SK-N-SH (cell line): Measurements from ENCODE around the gene CACNG7. TPM values are rescaled to one million over a fixed set of nuclear protein-coding genes. Genes with fewer than 3 reads are reported as not detected.

Experiments used
- CTCF ChIA-PET: fragments of 300-600, 350-600 bp; formaldehyde crosslinking; extraction: SDS; loops from one replicate; lab custom pipeline; 2021; lab: Yijun Ruan, JAX
- POLR2A ChIA-PET: fragments of 350-600 bp; sonication (Branson Sonifier 250); formaldehyde crosslinking; extraction: SDS; loops from one replicate; lab custom pipeline; 2020; ENCODE audit warnings: antibody characterized with exemption, inconsistent platforms; lab: Yijun Ruan, JAX
- DNase-seq: peaks from one replicate; pipeline ENCODE4 v3.0.0; 2012
- H2AFZ ChIP-seq: fragments of 200-600 bp; sonication (generic); 2 replicates; pipeline ENCODE4 v1.8.1; 2016; ENCODE audit warnings: antibody characterized with exemption, mild to moderate bottlenecking, low read depth
- H3F3A ChIP-seq: fragments of 200-600 bp; sonication (generic); replicated peaks from 2 replicates; pipeline ENCODE3; 2016; ENCODE audit warnings: antibody characterized with exemption, mild to moderate bottlenecking; ENCODE audit not compliant: insufficient read depth
- H3K27ac ChIP-seq, 2 experiments: fragments of 200-500 bp in 1 of 2; fragments of 200-600 bp in 1 of 2; sonication (Bioruptor generic) in 1 of 2; sonication (generic), shearing (Covaris generic) in 1 of 2; 2 replicates each; pipeline versions ENCODE4 v1.5.1 to v1.6.1; 2014 to 2016; ENCODE audit warnings: low read depth in 2 of 2, inconsistent platforms in 1 of 2, low read length in 1 of 2, mild to moderate bottlenecking in 1 of 2, mixed read lengths in 1 of 2
- H3K27me3 ChIP-seq: fragments of 200-600 bp; sonication (generic), shearing (Covaris generic); 2 replicates; pipeline ENCODE4 v1.6.1; 2016; ENCODE audit warnings: mixed run types; ENCODE audit not compliant: insufficient read depth
- H3K36me3 ChIP-seq, 2 experiments: fragments of 200-500 bp in 1 of 2; fragments of 200-600 bp in 1 of 2; sonication (Bioruptor generic) in 1 of 2; sonication (generic) in 1 of 2; replicated peaks in 1 of 2; 2 replicates each; pipeline versions ENCODE3 to v1.5.1; 2014 to 2016; ENCODE audit warnings: low read length in 1 of 2, mild to moderate bottlenecking in 1 of 2; ENCODE audit not compliant: insufficient read depth in 2 of 2, control insufficient read depth in 1 of 2
- H3K4me1 ChIP-seq, 2 experiments: fragments of 200-500 bp in 1 of 2; fragments of 200-600 bp in 1 of 2; sonication (Bioruptor generic) in 1 of 2; sonication (generic), shearing (Covaris generic) in 1 of 2; 2 replicates each; pipeline versions ENCODE4 v1.5.1 to v1.6.1; 2014 to 2016; ENCODE audit warnings: low read depth in 1 of 2, low read length in 1 of 2, mixed run types in 1 of 2; ENCODE audit not compliant: insufficient read depth in 2 of 2, control insufficient read depth in 1 of 2
- H3K4me2 ChIP-seq: fragments of 200-600 bp; sonication (generic), shearing (Covaris generic); 2 replicates; pipeline ENCODE4 v1.6.1; 2017; ENCODE audit warnings: mixed run types
- H3K4me3 ChIP-seq, 2 experiments: fragments of 200-500 bp in 1 of 2; fragments of 200-600 bp in 1 of 2; sonication (Bioruptor generic) in 1 of 2; sonication (generic), shearing (Covaris generic) in 1 of 2; 2 replicates each; pipeline versions ENCODE4 v1.5.1 to v1.8.1; 2014 to 2016; ENCODE audit warnings: low read depth in 2 of 2, inconsistent platforms in 1 of 2, low read length in 1 of 2, mild to moderate bottlenecking in 1 of 2, mixed read lengths in 1 of 2, moderate library complexity in 1 of 2
- H3K79me2 ChIP-seq: fragments of 200-600 bp; sonication (generic); 2 replicates; pipeline ENCODE4 v1.8.1; 2017; ENCODE audit warnings: mild to moderate bottlenecking; ENCODE audit not compliant: insufficient read depth
- H3K9ac ChIP-seq: fragments of 200-600 bp; sonication (generic); 2 replicates; pipeline ENCODE4 v1.6.1; 2017; ENCODE audit warnings: mixed run types
- H3K9me2 ChIP-seq: fragments of 200-600 bp; sonication (generic); 2 replicates; pipeline ENCODE4 v1.6.1; 2017; ENCODE audit warnings: mixed run types
- H3K9me3 ChIP-seq: fragments of 200-600 bp; sonication (generic); 2 replicates; pipeline ENCODE4 v1.6.1; 2017; ENCODE audit warnings: mixed run types, mild to moderate bottlenecking, moderate library complexity
- H4K20me1 ChIP-seq: fragments of 200-600 bp; sonication (generic); 2 replicates; pipeline ENCODE4 v1.6.1; 2017; ENCODE audit warnings: mild to moderate bottlenecking, mixed run types; ENCODE audit not compliant: insufficient read depth
- EP300 ChIP-seq, 2 experiments: IDR thresholded peaks; 2 replicates each; pipeline versions ENCODE4 v1.4.0 to v1.6.1; 2012; ENCODE audit warnings: borderline replicate concordance in 1 of 2, low read depth in 1 of 2, low read length in 1 of 2
- EZH2phosphoT487 ChIP-seq: fragments of 200-600 bp; sonication (generic); IDR thresholded peaks from 2 replicates; pipeline ENCODE4 v1.6.1; 2017; ENCODE audit warnings: low read depth, mixed run types, mild to moderate bottlenecking, antibody characterized with exemption, moderate library complexity, borderline replicate concordance
- FOXJ3 ChIP-seq: sonication (generic); formaldehyde crosslinking; IDR thresholded peaks from 2 replicates; pipeline ENCODE4 v1.5.1; 2020; ENCODE audit warnings: mild to moderate bottlenecking, missing genetic modification reagents
- JUND ChIP-seq: IDR thresholded peaks from 2 replicates; pipeline ENCODE4 v1.4.0; 2012
- MEF2A ChIP-seq: IDR thresholded peaks from 2 replicates; pipeline ENCODE4 v1.4.0; 2012; ENCODE audit warnings: low read depth, borderline replicate concordance
- MXI1 ChIP-seq: IDR thresholded peaks from 2 replicates; pipeline ENCODE4 v1.6.1; 2012; ENCODE audit warnings: mild to moderate bottlenecking, low read depth, low read length, improper control_type of control experiment
- NRF1 ChIP-seq: IDR thresholded peaks from 2 replicates; pipeline ENCODE4 v1.6.1; 2012; ENCODE audit warnings: low read depth, mild to moderate bottlenecking, low read length
- RCOR1 ChIP-seq: fragments of 150-350 bp; IDR thresholded peaks from 2 replicates; pipeline ENCODE4 v1.6.1; 2017; ENCODE audit warnings: antibody characterized with exemption, low read length
- RXRA ChIP-seq: IDR thresholded peaks from 2 replicates; pipeline ENCODE4 v1.4.0; 2012; ENCODE audit warnings: low read depth, mild to moderate bottlenecking, borderline replicate concordance
- SMC3 ChIP-seq: IDR thresholded peaks from 2 replicates; pipeline ENCODE4 v1.6.1; 2012; ENCODE audit warnings: low read depth, low read length, improper control_type of control experiment
- TCF12 ChIP-seq: IDR thresholded peaks from 2 replicates; pipeline ENCODE4 v1.4.0; 2012
- TEAD4 ChIP-seq: IDR thresholded peaks from 2 replicates; pipeline ENCODE4 v1.4.0; 2012; ENCODE audit warnings: mild to moderate bottlenecking, borderline replicate concordance; ENCODE audit not compliant: insufficient read depth
- WGBS: methylation state at CpG from one replicate; pipeline ENCODE4 v1.1.6; 2017; ENCODE audit warnings: low lambda C conversion rate; 5-methylcytosine and 5-hydroxymethylcytosine counted together
- polyA plus RNA-seq, 3 experiments: library from polyadenylated mRNA; depleted of rRNA; stranded (reverse); fragments of >200 nt; gene quantifications; 2 replicates each; pipeline ENCODE4 v1.2.3, GENCODE V29; 2012
- TF ChIP-seq, protein P1 (sequence below): IDR thresholded peaks from 2 replicates; pipeline ENCODE4 v1.6.1; 2012; ENCODE audit warnings: mild to moderate bottlenecking, low read depth, low read length, moderate library complexity
- TF ChIP-seq, protein P2 (sequence below): IDR thresholded peaks from 2 replicates; pipeline ENCODE4 v1.4.0; 2012; ENCODE audit warnings: low read depth

The CACNG7 gene
- polyA plus RNA-seq, 1 of the 3 experiments (the other 2 are of a cell fraction): 25.7 TPM

DNA sequence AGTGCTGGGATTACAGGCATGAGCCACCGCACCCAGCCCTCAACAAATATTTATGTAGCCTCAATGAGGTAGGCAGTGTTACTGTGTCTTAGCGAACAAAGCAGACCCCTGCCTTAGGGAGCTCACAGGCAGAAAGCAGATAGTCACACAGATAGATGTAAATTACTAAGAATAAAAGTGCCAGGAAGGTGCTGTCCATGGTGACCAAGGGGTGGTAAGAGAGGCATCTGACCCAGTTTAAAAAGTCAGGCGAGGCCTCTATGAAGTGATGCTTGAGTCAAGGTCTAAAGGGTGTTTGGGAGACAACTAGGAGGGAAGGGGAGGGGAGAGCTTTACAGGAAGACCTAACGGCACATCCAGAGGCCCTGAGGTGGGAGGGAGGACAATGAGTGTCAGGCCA lies 12.4 kb upstream of the CACNG7 start:
- DNase-seq: no peak
- Histone ChIP-seq H3K9ac (no peak overlapping the region), H3K4me3 (no peak overlapping the region), H3K27me3 (peaks cover 45% of the 10 kb centered on the region), H3K9me2 (no peaks in the 10 kb centered on the region), H2AFZ (no peak overlapping the region), H3K27ac (no peak overlapping the region), H3K79me2 (no peaks in the 10 kb centered on the region), H3F3A (no peaks in the 10 kb centered on the region), H3K36me3 (no peaks in the 10 kb centered on the region), H3K4me2 (no peak overlapping the region), H4K20me1 (no peaks in the 10 kb centered on the region), H3K4me1 (peaks cover 0 to 5% of the 10 kb centered on the region in 2 experiments; a peak in 1 of 4 replicates), H3K9me3 (no peaks in the 10 kb centered on the region)
- WGBS: 65% methylated on average over 4 of the region's 4 CpGs
- POLR2A ChIA-PET: no interaction called here
- TF ChIP-seq, protein P1, sequence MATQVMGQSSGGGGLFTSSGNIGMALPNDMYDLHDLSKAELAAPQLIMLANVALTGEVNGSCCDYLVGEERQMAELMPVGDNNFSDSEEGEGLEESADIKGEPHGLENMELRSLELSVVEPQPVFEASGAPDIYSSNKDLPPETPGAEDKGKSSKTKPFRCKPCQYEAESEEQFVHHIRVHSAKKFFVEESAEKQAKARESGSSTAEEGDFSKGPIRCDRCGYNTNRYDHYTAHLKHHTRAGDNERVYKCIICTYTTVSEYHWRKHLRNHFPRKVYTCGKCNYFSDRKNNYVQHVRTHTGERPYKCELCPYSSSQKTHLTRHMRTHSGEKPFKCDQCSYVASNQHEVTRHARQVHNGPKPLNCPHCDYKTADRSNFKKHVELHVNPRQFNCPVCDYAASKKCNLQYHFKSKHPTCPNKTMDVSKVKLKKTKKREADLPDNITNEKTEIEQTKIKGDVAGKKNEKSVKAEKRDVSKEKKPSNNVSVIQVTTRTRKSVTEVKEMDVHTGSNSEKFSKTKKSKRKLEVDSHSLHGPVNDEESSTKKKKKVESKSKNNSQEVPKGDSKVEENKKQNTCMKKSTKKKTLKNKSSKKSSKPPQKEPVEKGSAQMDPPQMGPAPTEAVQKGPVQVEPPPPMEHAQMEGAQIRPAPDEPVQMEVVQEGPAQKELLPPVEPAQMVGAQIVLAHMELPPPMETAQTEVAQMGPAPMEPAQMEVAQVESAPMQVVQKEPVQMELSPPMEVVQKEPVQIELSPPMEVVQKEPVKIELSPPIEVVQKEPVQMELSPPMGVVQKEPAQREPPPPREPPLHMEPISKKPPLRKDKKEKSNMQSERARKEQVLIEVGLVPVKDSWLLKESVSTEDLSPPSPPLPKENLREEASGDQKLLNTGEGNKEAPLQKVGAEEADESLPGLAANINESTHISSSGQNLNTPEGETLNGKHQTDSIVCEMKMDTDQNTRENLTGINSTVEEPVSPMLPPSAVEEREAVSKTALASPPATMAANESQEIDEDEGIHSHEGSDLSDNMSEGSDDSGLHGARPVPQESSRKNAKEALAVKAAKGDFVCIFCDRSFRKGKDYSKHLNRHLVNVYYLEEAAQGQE: peak; percentile 92
- TF ChIP-seq, protein P2, sequence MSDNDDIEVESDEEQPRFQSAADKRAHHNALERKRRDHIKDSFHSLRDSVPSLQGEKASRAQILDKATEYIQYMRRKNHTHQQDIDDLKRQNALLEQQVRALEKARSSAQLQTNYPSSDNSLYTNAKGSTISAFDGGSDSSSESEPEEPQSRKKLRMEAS: no peak
- TF ChIP-seq TEAD4: no peak
- CTCF ChIA-PET: interaction anchor here (0.8 to 2.4 kb wide), 5 partner anchors 10 to 127 kb away, joined by 3 to 11 read pairs (median 3); no protein-coding TSS in a partner anchor

DNA sequence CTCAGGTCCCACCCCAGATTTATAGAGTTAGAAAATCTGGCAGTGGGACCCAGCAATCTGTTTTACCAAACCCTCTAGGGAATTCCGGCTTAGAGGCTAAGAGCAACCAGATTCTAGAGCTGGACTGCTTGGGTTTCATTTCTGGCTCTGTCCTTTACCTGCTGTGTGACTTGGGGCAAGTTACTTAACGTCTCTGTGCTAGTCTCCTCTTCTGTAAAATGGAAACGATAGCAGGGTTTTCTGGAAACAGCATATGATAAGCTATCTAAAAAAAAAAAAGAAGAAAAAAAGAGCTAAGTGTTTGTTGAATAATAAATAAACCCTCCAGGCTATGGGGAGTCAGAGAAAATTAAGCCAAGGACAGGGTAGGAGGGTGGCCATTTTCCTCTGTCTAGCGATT lies 11.6 kb upstream of the CACNG7 start:
- 4% methylated on average over 4 of the region's 4 CpGs for WGBS
- Histone ChIP-seq H4K20me1 (no peaks in the 10 kb centered on the region), H3K4me1 (peaks cover 0 to 5% of the 10 kb centered on the region in 2 experiments; a peak in 1 of 4 replicates), H3K9me3 (no peaks in the 10 kb centered on the region), H3K9ac (no peak overlapping the region), H3K9me2 (no peaks in the 10 kb centered on the region), H3K4me3 (no peak overlapping the region), H2AFZ (no peak overlapping the region), H3K4me2 (no peak overlapping the region), H3F3A (no peaks in the 10 kb centered on the region), H3K27me3 (peaks cover 47% of the 10 kb centered on the region), H3K36me3 (no peaks in the 10 kb centered on the region), H3K79me2 (no peaks in the 10 kb centered on the region), H3K27ac (no peak overlapping the region)
- no peak for DNase-seq
- CTCF ChIA-PET: interaction anchor here (0.8 to 2.4 kb wide), 7 partner anchors 10 to 132 kb away, joined by 3 to 11 read pairs (median 3); no protein-coding TSS in a partner anchor
- POLR2A ChIA-PET: no interaction called here
- TF ChIP-seq JUND (no peak), RCOR1 (no peak), NRF1 (no peak), TEAD4 (no peak), SMC3 (no peak), MEF2A (no peak), RXRA (no peak), TCF12 (no peak), EP300 (IDR thresholded peaks at IDR 0.05; ENCODE audit: borderline replicate concordance in 1 of 2, low read depth in 1 of 2, low read length in 1 of 2) (no peak), EZH2phosphoT487 (no peak), MXI1 (no peak), FOXJ3 (CRISPR knock-in tag) (no peak)
- TF ChIP-seq, protein P2: no peak
